GM12878 (cell line): ENCODE data around the gene ZBTB38. TPM values are rescaled to one million over a fixed set of nuclear protein-coding genes. Genes with fewer than 3 reads are reported as not detected.

Experiments used
- ATAC-seq: fragments of 200-7000 bp; cut with Tn5 transposase; 3 replicates; pipeline ENCODE4 v1.9.1; 2020; ENCODE audit warnings: mild to moderate bottlenecking, moderate library complexity
- BruUV-seq: library from RNA; stranded (reverse); fragments of 400-500 nt; replicated peaks from 2 replicates; lab custom pipeline; 2021; lab: Mats Ljungman, UMichigan
- CTCF ChIA-PET: fragments of 300-600 bp; sonication (Branson Sonifier 250); formaldehyde crosslinking; extraction: SDS; loops from one replicate; lab custom pipeline; 2021; ENCODE audit warnings: inconsistent platforms; lab: Yijun Ruan, JAX
- POLR2A ChIA-PET: fragments of 350-600 bp; formaldehyde crosslinking; extraction: SDS; loops from one replicate; lab custom pipeline; 2021; ENCODE audit warnings: inconsistent platforms; lab: Charles Lee
- RAD21 ChIA-PET: fragments of 300-600 bp; sonication (Branson Sonifier 250); formaldehyde crosslinking; loops from one replicate; lab custom pipeline; 2023; ENCODE audit warnings: antibody characterized with exemption; ENCODE audit not compliant: unreplicated experiment; lab: Charles Lee
- SMC1A ChIA-PET: fragments of 300-600 bp; sonication (Branson Sonifier 250); formaldehyde crosslinking; loops from one replicate; lab custom pipeline; 2023; ENCODE audit not compliant: unreplicated experiment, uncharacterized antibody; lab: Charles Lee
- DNase-seq: peaks from one replicate; pipeline ENCODE4 v3.0.0-alpha.2; 2011; ENCODE audit warnings: low read depth, low spot score
- FAIRE-seq: peaks from 3 replicates; lab custom pipeline; 2011; peaks lifted over from hg19 to GRCh38; lab: Jason Lieb, UNC
- H2AFZ ChIP-seq: 2 replicates; pipeline ENCODE4 v1.6.0; 2011; ENCODE audit warnings: low read depth, low read length, control low read depth; ENCODE audit not compliant: control insufficient read depth
- H3K27ac ChIP-seq: 2 replicates; pipeline ENCODE4 v1.5.1; 2011; ENCODE audit warnings: control low read depth; ENCODE audit not compliant: control insufficient read depth, insufficient read depth
- H3K27me3 ChIP-seq, 2 experiments: replicated peaks in 1 of 2; 2 replicates each; pipeline versions ENCODE4 v1.6.0 to v1.6.1; 2011; ENCODE audit warnings: low read length in 1 of 2; ENCODE audit not compliant: control insufficient read depth in 2 of 2, insufficient read depth in 2 of 2
- H3K36me3 ChIP-seq, 2 experiments: 2 replicates each; pipeline ENCODE4 v1.5.1; 2011; ENCODE audit warnings: low read length in 1 of 2; ENCODE audit not compliant: control insufficient read depth in 2 of 2, insufficient read depth in 2 of 2
- H3K4me1 ChIP-seq: 2 replicates; pipeline ENCODE4 v1.6.1; 2011; ENCODE audit warnings: mild to moderate bottlenecking, low read length, moderate library complexity, mixed read lengths; ENCODE audit not compliant: control insufficient read depth, insufficient read depth
- H3K4me2 ChIP-seq: 2 replicates; pipeline ENCODE4 v1.6.0; 2011; ENCODE audit warnings: control low read depth; ENCODE audit not compliant: control insufficient read depth, insufficient read depth
- H3K4me3 ChIP-seq: fragments of 200-600 bp; sonication (generic); 2 replicates; pipeline ENCODE4 v1.5.1; 2016
- H3K79me2 ChIP-seq: 2 replicates; pipeline ENCODE4 v1.6.0; 2011; ENCODE audit warnings: low read length; ENCODE audit not compliant: control insufficient read depth, insufficient read depth
- H3K9ac ChIP-seq: 2 replicates; pipeline ENCODE4 v1.8.0; 2011; ENCODE audit warnings: low read length, control low read depth, mixed read lengths; ENCODE audit not compliant: control insufficient read depth, insufficient read depth
- H3K9me3 ChIP-seq: replicated peaks from 3 replicates; pipeline ENCODE4 v1.5.1; 2011; ENCODE audit warnings: mild to moderate bottlenecking, low read length; ENCODE audit not compliant: control insufficient read depth, insufficient read depth
- H4K20me1 ChIP-seq: 2 replicates; pipeline ENCODE4 v1.6.0; 2011; ENCODE audit not compliant: control insufficient read depth, insufficient read depth
- E2F8 ChIP-seq: fragments of 450-650 bp; IDR thresholded peaks from 2 replicates; pipeline ENCODE4 v1.6.1; 2018; ENCODE audit warnings: mild to moderate bottlenecking, low read depth, moderate library complexity; ENCODE audit not compliant: partially characterized antibody
- HDGF ChIP-seq: fragments of 450-650 bp; IDR thresholded peaks from 2 replicates; pipeline ENCODE4 v1.6.1; 2016; ENCODE audit warnings: antibody characterized with exemption
- MEF2B ChIP-seq: fragments of 450-650 bp; IDR thresholded peaks from 2 replicates; pipeline ENCODE4 v1.6.1; 2018; ENCODE audit warnings: mild to moderate bottlenecking, moderate library complexity; ENCODE audit not compliant: partially characterized antibody, poor library complexity, severe bottlenecking
- NBN ChIP-seq: fragments of 450-650 bp; IDR thresholded peaks from 2 replicates; pipeline ENCODE4 v1.6.1; 2016
- PRDM15 ChIP-seq: fragments of 450-650 bp; formaldehyde crosslinking; IDR thresholded peaks from 2 replicates; pipeline ENCODE4 v1.4.0; 2020; ENCODE audit warnings: mild to moderate bottlenecking, moderate library complexity
- SIX5 ChIP-seq: IDR thresholded peaks from 2 replicates; pipeline ENCODE4 v1.6.1; 2011; ENCODE audit warnings: mild to moderate bottlenecking, low read depth, low read length, moderate library complexity; ENCODE audit not compliant: severe bottlenecking
- SRF ChIP-seq, 2 experiments: IDR thresholded peaks; 2 replicates each; pipeline ENCODE4 v1.6.1; 2011; ENCODE audit warnings: low read depth in 2 of 2, low read length in 2 of 2, mild to moderate bottlenecking in 1 of 2, moderate library complexity in 1 of 2
- USF2 ChIP-seq: IDR thresholded peaks from 2 replicates; pipeline ENCODE4 v1.6.1; 2011; ENCODE audit warnings: low read depth, low read length, improper control_type of control experiment, borderline replicate concordance
- WGBS: methylation state at CpG from one replicate; pipeline ENCODE4 v1.1.6; 2016; ENCODE audit warnings: low lambda C conversion rate; ENCODE audit not compliant: insufficient replicate concordance, insufficient coverage; ENCODE audit errors: missing lambda C conversion rate; 5-methylcytosine and 5-hydroxymethylcytosine counted together
- in situ Hi-C: fragments of 300-500 bp; cut with MboI; formaldehyde crosslinking; loops from 9 replicates; pipeline ENCODE4 v1.14.3; 2018; ENCODE audit warnings: mixed read lengths
- intact Hi-C: fragments of 100-400 bp; cut with micrococcal nuclease; formaldehyde crosslinking; loops from one replicate; pipeline ENCODE4 v1.14.2; 2022; ENCODE audit not compliant: unreplicated experiment
- polyA plus RNA-seq, 11 experiments: library from polyadenylated mRNA; depleted of rRNA in 4 of 11; unstranded in 6 of 11; stranded (reverse) in 5 of 11; fragments of >200 nt; fragmentation: Nextera tagmentation in 4 of 11; fragmentation: Illumina TruSeq in 1 of 11; extraction: Ambion mirVana in 4 of 11; extraction: Trizol in 1 of 11; gene quantifications; 1 replicate in 1 of 11; 2 replicates in 10 of 11; pipeline versions ENCODE4 v1.2.1 to v1.2.3, GENCODE V29; 2011 to 2016; ENCODE audit warnings: inconsistent platforms in 2 of 11, missing spikeins in 2 of 11, low read depth in 1 of 11
- total RNA-seq, 4 experiments: library from RNA; depleted of rRNA in 3 of 4; stranded (reverse); fragments of >200 nt in 3 of 4; fragmentation: Illumina TruSeq in 1 of 4; extraction: Trizol in 1 of 4; gene quantifications; 2 replicates each; pipeline versions ENCODE4 v1.2.1 to v1.2.3, GENCODE V29; 2013 to 2021

The ZBTB38 gene
- total and polyA plus RNA-seq, 10 of the 15 experiments (the other 5 are each of a cell fraction or from before 2014, with no cell fraction given): 34.2 to 115 (median 88.6) TPM

DNA sequence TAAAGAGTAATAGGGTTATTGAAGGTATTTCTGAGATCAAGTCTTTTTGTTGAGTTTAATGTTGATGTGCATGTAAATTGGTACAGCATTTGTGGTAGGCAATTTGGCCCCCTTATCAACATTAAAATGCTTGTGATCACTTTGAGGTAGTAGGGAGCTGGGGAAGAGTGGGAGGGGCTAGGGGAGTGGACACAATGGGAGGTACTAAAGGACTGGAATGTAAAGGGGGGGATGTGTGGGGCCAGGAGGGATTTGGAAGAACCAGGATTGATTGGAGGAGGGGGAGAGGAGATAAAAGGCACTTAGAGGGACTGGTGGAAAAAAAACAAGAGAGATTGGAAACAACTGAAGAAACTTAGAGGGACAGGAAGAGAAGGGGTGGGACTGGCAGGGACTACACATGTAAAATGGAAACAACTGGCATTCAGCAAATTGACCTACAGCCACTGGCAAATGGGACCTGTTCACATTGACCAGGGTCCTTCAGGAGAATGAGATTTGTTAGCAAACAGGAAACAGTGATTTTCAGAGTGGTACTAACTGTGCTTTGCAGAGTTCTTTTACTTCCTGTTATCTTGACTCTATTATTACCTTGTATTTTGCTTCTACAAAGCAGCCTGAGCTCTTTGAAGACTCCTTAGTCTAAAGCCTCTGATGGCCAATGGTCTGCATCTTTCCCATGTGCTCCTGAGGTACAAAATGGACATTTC is 47.8 kb upstream of the ZBTB38 start (continued):
- TF ChIP-seq E2F8: no peak
- TF ChIP-seq USF2: no peak

- ATAC-seq: no peak
- H3K4me1 ChIP-seq: peaks cover 9% of the 10 kb centered on the region; the same call in 1 of the 2 replicates
- H3K79me2 ChIP-seq: no peaks in the 10 kb centered on the region
- WGBS: 100% methylated on average over 1 of the region's 1 CpG
- ChIA-PET CTCF (interaction anchor here (0.7 to 5.1 kb wide), 2 partner anchors 9 to 13 kb away, joined by 3 to 34 read pairs; no protein-coding TSS in a partner anchor), SMC1A (interaction anchor here (1.1 to 9.9 kb wide), 3 partner anchors 7 to 131 kb away, joined by 3 to 98 read pairs (median 10); no protein-coding TSS in a partner anchor), POLR2A (interaction anchor here (0.6 to 1.5 kb wide), 2 partner anchors 14 to 120 kb away, joined by 3 to 15 read pairs; no protein-coding TSS in a partner anchor), RAD21 (interaction anchor here (1.0 to 1.2 kb wide), 2 partner anchors 11 to 15 kb away, joined by 3 to 4 read pairs; no protein-coding TSS in a partner anchor)
- in situ Hi-C loops: no loop called here
- no peak for FAIRE-seq
- H3K27me3 ChIP-seq: no peaks in the 10 kb centered on the region
- H3K36me3 ChIP-seq: no peaks in the 10 kb centered on the region
- DNase-seq: no peak
- H4K20me1 ChIP-seq: no peaks in the 10 kb centered on the region
- H3K9ac ChIP-seq: no peak overlapping the region
- H3K27ac ChIP-seq: no peak overlapping the region
- intact Hi-C loops: no loop called here
- peaks cover 1% of the 10 kb centered on the region; the same call in 2 of the 3 replicates for H3K9me3 ChIP-seq
- no peak overlapping the region for H3K4me2 ChIP-seq
- H2AFZ ChIP-seq: peak overlapping the region; percentile 68
- H3K4me3 ChIP-seq: no peak overlapping the region
- BruUV-seq: no TSS peak
- TF ChIP-seq E2F8 (no peak), SRF (IDR thresholded peaks at IDR 0.05; ENCODE audit: low read depth in 2 of 2, low read length in 2 of 2) (no peak), PRDM15 (CRISPR knock-in tag) (no peak), MEF2B (no peak), NBN (no peak), HDGF (no peak), SIX5 (no peak)
Observed at GRCh38 chr3:141321109-141321497, 47.2 kb upstream of the ZBTB38 start.
